HG03139 (cell line): ENCODE data around the gene TNF.

Experiments used
- ATAC-seq: cut with Tn5 transposase; IDR thresholded peaks from one replicate; pipeline ENCODE4 v1.9.1; 2021; ENCODE audit not compliant: unreplicated experiment

Gene TNF

DNA sequence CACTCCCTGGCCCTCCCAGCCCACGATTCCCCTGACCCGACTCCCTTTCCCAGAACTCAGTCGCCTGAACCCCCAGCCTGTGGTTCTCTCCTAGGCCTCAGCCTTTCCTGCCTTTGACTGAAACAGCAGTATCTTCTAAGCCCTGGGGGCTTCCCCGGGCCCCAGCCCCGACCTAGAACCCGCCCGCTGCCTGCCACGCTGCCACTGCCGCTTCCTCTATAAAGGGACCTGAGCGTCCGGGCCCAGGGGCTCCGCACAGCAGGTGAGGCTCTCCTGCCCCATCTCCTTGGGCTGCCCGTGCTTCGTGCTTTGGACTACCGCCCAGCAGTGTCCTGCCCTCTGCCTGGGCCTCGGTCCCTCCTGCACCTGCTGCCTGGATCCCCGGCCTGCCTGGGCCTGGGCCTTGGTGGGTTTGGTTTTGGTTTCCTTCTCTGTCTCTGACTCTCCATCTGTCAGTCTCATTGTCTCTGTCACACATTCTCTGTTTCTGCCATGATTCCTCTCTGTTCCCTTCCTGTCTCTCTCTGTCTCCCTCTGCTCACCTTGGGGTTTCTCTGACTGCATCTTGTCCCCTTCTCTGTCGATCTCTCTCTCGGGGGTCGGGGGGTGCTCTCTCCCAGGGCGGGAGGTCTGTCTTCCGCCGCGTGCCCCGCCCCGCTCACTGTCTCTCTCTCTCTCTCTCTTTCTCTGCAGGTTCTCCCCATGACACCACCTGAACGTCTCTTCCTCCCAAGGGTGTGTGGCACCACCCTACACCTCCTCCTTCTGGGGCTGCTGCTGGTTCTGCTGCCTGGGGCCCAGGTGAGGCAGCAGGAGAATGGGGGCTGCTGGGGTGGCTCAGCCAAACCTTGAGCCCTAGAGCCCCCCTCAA is 3.1 kb upstream of the TNF start, which contains the start of gene LTA:
Gene LTA, plus strand, starts transcription at position 249 of the 871 bp plus-strand sequence. Its CDS starts 454 bp downstream, at position 703.
- peak; percentile 37 for ATAC-seq

DNA sequence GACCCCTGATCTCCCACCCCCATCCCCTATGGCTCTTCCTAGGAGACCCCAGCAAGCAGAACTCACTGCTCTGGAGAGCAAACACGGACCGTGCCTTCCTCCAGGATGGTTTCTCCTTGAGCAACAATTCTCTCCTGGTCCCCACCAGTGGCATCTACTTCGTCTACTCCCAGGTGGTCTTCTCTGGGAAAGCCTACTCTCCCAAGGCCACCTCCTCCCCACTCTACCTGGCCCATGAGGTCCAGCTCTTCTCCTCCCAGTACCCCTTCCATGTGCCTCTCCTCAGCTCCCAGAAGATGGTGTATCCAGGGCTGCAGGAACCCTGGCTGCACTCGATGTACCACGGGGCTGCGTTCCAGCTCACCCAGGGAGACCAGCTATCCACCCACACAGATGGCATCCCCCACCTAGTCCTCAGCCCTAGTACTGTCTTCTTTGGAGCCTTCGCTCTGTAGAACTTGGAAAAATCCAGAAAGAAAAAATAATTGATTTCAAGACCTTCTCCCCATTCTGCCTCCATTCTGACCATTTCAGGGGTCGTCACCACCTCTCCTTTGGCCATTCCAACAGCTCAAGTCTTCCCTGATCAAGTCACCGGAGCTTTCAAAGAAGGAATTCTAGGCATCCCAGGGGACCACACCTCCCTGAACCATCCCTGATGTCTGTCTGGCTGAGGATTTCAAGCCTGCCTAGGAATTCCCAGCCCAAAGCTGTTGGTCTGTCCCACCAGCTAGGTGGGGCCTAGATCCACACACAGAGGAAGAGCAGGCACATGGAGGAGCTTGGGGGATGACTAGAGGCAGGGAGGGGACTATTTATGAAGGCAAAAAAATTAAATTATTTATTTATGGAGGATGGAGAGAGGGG is 1.9 kb upstream of the TNF start:
- no peak for ATAC-seq

DNA sequence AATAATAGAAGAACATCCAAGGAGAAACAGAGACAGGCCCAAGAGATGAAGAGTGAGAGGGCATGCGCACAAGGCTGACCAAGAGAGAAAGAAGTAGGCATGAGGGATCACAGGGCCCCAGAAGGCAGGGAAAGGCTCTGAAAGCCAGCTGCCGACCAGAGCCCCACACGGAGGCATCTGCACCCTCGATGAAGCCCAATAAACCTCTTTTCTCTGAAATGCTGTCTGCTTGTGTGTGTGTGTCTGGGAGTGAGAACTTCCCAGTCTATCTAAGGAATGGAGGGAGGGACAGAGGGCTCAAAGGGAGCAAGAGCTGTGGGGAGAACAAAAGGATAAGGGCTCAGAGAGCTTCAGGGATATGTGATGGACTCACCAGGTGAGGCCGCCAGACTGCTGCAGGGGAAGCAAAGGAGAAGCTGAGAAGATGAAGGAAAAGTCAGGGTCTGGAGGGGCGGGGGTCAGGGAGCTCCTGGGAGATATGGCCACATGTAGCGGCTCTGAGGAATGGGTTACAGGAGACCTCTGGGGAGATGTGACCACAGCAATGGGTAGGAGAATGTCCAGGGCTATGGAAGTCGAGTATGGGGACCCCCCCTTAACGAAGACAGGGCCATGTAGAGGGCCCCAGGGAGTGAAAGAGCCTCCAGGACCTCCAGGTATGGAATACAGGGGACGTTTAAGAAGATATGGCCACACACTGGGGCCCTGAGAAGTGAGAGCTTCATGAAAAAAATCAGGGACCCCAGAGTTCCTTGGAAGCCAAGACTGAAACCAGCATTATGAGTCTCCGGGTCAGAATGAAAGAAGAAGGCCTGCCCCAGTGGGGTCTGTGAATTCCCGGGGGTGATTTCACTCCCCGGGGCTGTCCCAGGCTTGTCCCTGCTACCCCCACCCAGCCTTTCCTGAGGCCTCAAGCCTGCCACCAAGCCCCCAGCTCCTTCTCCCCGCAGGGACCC is 981 bp upstream of the TNF start:
- no peak for ATAC-seq

DNA sequence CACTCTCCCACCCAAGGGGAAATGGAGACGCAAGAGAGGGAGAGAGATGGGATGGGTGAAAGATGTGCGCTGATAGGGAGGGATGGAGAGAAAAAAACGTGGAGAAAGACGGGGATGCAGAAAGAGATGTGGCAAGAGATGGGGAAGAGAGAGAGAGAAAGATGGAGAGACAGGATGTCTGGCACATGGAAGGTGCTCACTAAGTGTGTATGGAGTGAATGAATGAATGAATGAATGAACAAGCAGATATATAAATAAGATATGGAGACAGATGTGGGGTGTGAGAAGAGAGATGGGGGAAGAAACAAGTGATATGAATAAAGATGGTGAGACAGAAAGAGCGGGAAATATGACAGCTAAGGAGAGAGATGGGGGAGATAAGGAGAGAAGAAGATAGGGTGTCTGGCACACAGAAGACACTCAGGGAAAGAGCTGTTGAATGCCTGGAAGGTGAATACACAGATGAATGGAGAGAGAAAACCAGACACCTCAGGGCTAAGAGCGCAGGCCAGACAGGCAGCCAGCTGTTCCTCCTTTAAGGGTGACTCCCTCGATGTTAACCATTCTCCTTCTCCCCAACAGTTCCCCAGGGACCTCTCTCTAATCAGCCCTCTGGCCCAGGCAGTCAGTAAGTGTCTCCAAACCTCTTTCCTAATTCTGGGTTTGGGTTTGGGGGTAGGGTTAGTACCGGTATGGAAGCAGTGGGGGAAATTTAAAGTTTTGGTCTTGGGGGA is 754 bp downstream of the TNF start:
- no peak for ATAC-seq

DNA sequence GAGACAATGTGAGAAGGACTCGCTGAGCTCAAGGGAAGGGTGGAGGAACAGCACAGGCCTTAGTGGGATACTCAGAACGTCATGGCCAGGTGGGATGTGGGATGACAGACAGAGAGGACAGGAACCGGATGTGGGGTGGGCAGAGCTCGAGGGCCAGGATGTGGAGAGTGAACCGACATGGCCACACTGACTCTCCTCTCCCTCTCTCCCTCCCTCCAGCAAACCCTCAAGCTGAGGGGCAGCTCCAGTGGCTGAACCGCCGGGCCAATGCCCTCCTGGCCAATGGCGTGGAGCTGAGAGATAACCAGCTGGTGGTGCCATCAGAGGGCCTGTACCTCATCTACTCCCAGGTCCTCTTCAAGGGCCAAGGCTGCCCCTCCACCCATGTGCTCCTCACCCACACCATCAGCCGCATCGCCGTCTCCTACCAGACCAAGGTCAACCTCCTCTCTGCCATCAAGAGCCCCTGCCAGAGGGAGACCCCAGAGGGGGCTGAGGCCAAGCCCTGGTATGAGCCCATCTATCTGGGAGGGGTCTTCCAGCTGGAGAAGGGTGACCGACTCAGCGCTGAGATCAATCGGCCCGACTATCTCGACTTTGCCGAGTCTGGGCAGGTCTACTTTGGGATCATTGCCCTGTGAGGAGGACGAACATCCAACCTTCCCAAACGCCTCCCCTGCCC is 1.7 kb downstream of the TNF start:
- no peak for ATAC-seq

DNA sequence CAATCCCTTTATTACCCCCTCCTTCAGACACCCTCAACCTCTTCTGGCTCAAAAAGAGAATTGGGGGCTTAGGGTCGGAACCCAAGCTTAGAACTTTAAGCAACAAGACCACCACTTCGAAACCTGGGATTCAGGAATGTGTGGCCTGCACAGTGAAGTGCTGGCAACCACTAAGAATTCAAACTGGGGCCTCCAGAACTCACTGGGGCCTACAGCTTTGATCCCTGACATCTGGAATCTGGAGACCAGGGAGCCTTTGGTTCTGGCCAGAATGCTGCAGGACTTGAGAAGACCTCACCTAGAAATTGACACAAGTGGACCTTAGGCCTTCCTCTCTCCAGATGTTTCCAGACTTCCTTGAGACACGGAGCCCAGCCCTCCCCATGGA is 2.2 kb downstream of the TNF start:
- ATAC-seq, result no peak

DNA sequence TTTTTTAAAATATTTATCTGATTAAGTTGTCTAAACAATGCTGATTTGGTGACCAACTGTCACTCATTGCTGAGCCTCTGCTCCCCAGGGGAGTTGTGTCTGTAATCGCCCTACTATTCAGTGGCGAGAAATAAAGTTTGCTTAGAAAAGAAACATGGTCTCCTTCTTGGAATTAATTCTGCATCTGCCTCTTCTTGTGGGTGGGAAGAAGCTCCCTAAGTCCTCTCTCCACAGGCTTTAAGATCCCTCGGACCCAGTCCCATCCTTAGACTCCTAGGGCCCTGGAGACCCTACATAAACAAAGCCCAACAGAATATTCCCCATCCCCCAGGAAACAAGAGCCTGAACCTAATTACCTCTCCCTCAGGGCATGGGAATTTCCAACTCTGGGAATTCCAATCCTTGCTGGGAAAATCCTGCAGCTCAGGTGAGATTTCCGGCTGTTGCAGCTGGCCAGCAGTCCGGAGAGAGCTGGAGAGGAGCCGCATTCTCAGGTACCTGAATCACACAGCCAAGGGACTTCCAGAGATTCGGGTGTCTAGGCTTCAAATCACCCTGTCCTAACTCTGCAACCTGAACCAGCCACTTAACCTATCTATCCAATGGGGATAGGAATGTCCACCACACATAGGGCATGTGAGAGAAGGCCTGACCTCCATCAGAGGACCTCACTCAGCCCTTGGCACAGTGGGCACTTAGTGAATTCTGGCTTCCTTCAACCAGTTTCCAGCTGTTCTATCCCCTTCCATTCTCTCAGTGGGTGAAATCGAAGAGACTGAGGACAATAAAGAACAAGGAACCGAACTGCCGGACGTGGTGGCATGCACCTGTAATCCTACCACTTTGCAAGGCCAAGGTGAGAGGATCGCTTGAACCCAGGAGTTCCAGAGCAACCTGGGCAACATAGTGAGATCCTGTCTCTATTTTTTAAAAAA is 3.1 kb downstream of the TNF start:
- no peak for ATAC-seq

DNA sequence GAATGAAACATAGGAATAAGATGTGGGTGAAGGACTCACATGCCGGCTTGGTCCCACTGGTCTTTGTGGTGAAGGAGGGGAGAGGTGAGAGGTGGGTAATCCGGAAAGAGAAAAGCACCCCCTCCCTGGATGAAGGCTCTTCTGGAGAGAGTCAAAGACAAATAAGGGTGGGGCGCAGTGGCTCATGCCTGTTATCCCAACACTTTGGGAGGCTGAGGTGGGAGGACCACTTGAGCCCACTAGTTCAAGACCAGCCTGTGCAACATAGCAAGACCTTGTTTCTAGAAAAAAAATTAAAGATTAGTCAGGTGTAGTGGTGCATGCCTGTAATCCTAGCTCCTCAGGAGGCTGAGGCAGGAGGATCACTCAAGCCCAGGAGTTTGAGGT is 3.7 kb downstream of the TNF start:
- ATAC-seq, result no peak

DNA sequence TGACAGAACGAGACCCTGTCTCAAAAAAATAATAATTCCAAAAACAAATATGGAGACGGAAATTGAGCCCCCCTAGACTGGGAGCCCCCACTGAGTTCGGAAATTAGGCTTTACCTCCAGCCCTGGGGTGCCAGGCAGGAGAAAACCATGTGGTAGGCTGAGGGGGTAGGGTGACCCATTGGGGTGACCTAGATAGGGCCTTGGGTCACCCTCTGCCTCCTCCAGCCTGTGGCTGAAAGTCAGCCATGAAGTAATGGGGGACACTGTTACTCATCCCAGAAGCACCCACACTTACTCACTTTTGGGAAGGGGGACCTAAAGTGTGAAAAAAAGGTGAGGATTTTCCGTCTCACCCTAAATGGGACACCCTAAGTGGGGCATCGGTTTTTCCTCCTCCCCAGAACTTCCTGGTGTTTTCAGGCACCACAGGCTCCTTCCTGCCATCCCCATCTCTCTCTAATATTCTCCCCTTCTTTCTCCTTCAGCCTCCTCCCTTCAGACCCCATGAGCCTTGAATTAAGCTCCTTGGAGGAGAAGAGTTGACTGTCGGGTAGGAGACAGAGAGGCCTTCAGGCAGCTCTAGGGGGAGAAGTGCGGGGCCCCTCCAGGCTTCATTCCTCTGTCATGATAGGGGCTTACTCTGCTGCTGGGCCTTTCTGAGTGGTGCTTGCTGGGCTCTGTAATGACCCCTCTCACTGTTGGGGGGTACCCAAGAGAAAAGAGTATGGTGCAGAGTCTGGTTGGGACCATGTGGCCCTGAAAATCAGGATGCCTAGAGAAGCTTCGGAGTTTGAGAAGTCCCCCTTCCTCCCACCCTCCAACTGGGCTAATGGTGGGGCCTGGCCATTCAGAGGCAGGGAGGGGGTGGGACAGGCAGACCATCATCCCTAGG is 4.4 kb downstream of the TNF start:
- ATAC-seq, result no peak

DNA sequence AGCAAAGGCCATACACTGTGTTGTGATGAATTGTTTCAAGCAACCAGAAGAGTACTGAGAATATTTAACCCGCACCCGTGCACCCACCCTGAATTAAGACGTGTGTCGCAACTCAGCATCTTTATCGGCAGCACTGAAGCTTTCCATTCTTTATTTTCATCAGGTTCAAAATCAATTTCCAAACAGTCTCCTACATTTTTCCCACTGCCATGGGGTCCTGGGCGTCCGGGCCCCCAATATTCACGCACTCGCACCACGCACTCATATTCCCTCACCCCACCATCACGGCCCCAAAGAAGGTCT is 5.0 kb downstream of the TNF start:
- ATAC-seq, result no peak

DNA sequence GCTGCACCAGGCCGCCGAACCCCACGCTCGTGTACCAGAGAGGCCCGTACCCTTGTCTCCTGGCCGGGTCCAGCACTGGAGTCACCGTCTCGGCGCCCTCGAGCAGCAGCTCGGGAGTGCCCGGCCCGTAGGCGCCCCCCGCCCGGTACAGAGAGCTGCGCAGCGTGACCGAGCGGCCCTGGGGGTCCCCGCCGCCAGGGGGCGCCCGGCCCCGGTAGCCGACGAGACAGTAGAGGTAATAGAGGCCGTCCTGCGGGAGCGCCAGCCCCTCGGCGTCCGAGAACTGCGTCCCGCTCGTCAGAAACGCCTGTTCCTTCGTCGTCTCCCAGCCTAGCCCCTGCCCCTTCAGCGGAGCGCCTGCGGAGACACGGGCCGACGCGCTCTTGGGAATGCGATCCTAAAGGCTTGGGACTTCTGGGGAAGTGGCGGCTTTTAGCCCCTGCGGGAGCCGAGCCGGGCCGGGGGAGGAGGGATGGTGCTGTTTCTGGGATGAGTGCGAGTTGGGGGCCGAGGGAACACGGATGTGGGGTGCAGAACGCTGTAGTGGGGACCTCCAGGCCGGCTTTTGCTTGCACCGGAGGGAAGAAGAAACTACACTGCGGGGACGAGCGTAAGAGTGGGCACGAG is 5.6 kb downstream of the TNF start:
- ATAC-seq, result no peak

DNA sequence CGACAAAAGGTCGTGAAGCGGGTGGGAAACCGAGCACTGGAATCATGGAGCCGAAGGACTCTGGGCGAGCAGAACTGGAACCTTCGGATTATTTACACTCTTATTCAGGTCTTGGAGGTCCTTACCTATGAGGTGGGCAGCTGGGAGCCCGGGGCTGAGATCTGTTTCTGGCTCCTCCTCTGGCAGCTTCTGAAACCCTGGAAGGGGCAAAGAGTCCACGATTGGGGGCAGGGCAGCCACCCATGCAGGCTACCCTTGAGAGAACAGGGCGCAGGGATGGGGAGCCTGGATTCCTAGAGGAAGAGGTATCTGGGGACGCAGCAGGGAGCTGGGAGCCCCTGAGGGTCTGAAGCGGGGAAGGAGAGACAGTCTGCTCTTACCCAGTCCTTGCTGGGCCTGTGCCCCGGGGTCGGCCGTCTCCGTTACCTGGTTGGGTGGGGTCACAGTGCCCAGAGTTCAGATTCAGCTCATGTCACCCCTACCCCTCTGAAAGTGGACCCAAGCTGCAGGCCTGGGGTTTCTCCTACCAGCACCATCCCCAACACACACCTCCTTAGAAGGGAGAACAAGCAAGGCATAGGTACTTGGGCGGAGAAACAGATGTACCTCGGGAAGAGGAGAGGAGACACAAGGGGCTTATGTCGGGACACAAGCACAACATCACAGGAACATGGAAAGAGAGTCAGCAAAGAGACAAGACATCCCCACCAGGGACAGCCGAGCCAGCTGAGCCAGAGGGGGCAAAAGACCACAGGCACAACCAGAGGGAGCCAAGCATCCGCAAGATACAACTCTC is 6.3 kb downstream of the TNF start:
- no peak for ATAC-seq

DNA sequence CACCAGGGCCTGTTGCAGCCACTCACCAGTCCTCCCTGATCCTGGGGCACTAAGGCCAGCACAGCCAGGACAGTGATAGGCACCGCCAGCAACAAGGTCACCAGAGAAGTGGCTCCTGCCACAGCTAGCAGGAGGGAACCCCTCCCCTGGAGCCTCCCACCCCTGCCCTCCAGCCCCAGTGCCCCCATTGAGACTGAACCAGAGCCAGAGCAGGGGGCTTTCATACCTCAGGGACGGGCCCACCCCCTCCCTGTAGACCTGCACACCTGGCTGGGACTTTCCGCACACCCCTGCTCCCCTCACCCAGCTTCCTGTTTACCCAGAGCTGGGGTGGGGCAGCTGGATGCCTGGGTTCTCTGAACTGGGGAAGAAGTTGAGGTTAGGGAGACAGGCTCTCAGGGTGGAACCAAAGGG is 6.9 kb downstream of the TNF start, which contains the start of gene LTB:
Gene LTB, minus strand, starts transcription at position 195 of the 414 bp plus-strand sequence. Its CDS starts 7 bp downstream, at position 188.
- ATAC-seq, result no peak

DNA sequence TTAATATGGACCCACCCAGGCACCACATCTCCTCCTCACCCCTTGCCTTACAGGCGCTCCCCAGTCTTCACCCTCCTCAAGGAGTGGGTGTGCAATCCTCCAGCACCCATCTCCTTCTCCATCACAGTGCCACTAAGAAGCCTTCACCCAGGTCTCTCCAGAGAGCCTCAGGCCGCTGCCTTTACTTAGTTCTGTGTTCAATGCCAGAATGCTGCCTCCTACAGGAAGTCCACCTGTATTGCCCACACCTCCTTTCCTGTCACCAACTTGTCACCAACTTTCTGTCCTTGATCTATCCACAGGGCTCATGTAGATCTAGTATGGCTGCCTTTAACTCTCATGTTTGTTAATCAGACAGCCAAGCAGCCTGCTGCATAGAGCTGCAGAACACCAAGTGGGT is 10.1 kb downstream of the TNF start:
- ATAC-seq, result no peak

DNA sequence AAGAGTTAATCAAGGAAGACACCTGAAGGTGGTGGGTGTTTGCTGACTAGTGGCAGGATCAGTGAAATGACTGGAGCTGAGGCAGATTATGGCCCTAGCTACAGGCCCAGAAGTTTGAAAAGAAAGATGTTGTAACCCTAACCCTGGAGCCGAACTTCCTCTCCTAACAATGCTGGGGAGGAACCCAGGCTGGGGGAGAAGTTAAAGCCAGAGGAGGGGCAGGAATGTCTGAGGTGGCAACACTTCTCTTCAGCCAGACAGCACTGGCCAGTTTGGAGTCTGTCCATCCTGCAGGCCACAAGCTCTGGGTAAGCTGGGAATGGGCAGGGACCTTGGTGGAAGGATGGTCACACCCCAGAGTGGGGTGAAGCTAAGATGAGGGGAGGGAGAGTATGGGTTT is 10.6 kb downstream of the TNF start, which contains the start of gene LST1:
Gene LST1, plus strand, starts transcription at position 270 of the 400 bp plus-strand sequence. CDS start 1,023 bp downstream, outside the sequence.
- ATAC-seq, result no peak

DNA sequence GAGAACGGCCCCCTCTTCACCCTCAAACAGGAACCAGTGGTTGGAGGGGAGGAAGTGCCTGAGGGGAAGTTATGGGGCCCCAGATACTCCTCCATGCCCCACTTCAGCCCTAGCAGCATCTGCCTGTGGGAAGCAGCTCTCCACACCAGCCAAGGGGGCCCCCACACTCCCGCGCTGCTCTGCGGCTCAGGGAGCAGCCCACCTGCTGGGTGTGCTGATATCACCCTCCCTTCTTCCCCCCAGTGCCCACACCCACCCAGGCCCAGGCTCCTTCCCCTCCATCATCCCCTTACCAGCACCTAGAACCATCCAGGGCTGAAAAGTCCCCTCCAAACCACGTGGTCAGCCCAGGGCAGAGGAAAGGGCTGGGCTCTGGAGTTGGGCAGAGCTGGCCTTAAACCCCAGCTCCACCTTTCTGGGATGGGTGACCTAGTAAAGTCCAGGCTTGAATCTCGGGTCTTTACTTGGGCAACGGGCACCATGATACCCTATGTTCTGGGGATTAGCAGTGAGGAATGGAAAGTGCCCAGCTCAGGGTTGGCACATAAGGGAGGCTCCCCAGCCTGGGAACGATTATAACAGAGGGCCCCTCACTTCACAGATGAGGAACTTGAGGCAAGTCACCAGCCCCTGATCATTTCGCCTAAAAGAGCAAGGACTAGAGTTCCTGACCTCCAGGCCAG is 11.4 kb downstream of the TNF start:
- no peak for ATAC-seq
